Head of caudate nucleus (tissue), 42 donors: ENCODE results near the gene DMKN.

Experiments used
- DNase-seq, 42 donors: peaks; one replicate each; pipeline versions ENCODE4 v3.0.0 to v3.0.0-alpha.2; 2020 to 2021; ENCODE audit warnings: mixed read lengths in 7 of 42
- intact Hi-C: fragments of 100-400 bp; cut with DNase I; formaldehyde crosslinking; loops from one replicate; pipeline ENCODE4 v1.15.0; 2022

Gene DMKN, protein sequence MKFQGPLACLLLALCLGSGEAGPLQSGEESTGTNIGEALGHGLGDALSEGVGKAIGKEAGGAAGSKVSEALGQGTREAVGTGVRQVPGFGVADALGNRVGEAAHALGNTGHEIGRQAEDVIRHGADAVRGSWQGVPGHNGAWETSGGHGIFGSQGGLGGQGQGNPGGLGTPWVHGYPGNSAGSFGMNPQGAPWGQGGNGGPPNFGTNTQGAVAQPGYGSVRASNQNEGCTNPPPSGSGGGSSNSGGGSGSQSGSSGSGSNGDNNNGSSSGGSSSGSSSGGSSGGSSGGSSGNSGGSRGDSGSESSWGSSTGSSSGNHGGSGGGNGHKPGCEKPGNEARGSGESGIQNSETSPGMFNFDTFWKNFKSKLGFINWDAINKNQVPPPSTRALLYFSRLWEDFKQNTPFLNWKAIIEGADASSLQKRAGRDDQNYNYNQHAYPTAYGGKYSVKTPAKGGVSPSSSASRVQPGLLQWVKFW

GRCh38 chr19:35513628-35514281 lies at the start of gene DMKN:
DMKN (minus strand) TSS chr19:35513649; CDS start chr19:35513475, 174 bp downstream.
- intact Hi-C loops, result no loop called here
- DNase-seq, result peak in 41 of 42 donors; percentile 36 to 88 (median 69)

- no peak for DNase-seq
- intact Hi-C loops, result no loop called here
Measured at GRCh38 chr19:35562776-35563175, 49.3 kb upstream of the DMKN start.

DNA sequence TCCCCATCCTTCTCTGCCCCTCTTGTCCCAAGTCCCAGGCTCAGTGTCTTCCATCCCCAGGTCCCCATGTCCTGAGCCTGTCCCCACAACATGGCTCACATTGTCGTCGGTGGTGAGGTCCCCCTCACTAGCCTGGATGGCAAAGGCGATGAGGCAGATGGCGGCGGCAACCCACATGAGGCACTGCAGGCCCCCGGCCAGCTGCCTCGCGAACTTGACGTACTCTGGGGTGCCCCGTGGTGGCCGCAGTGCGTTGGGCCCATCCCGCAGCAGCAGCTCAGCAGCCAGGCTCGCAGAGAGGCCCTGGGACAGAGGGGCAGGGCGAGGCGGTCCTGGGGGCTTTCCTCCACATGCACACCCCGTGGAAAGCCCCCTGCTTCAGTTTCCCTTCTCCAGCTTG lies 48.9 kb upstream of the DMKN start:
- DNase-seq, result no peak
- intact Hi-C loops, result no loop called here

DNA sequence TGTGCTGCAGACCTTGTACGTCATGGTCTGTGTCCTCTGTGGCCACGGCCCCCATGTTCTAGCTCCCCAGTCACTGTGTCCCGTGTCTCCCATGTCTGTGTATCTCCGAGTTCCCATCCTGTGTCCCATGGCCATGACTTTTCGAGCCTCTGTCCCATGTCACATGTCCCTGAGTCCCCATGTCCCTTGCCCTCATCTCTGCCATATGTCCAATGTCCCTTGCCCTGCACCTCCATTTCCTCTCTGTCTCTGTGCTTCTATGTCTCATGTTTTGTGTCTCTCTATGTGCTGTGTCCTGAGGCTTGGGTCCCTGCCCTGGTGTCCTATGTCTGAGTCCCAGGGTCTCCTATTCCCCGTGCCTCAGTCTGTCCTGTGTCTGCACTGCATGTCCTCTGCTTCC lies 48.0 kb upstream of the DMKN start:
- no peak for DNase-seq
- intact Hi-C loops, result no loop called here

DNA sequence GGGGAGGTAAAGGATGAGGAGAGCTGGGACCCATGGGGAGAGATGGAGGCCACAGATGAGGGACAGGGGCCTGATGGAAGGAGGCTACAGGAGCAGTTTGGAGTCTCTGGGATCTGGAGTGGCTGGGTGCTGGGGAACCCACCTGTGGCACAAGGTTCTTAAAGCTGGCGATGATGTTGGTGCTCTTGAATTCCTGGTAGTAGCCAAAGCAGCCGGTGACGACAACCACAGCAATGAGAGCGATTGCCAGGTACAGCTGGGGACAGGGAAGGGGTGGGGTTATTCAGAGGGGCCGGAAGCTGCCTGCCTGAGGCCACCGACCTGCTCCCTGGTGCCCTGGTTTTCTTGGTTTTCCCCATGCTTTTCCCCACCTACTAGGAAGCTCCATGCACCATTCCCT lies 47.2 kb upstream of the DMKN start:
- DNase-seq, result no peak
- intact Hi-C loops, result no loop called here

- intact Hi-C loops, result no loop called here
- no peak for DNase-seq
Measured at GRCh38 chr19:35560271-35560670, 46.8 kb upstream of the DMKN start.

DNA sequence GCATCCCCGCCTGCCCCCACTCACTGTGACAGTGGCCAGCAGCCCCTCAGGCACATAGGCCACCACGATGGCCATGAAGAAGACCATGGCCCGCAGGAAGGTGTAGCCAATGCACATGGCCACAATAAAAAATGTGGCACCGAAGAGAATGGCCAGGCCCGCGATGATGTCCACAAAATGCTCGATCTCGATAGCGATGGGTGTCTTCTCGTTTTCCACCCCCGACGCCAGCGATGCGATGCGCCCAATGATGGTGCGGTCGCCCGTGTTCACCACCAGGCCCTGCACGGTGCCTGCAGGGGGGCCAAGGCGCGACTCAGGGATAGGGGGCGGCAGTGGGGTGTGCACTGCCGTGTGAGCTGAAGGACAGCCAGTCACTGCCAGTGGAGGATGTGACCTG lies 46.3 kb upstream of the DMKN start:
- intact Hi-C loops, result no loop called here
- no peak for DNase-seq

DNA sequence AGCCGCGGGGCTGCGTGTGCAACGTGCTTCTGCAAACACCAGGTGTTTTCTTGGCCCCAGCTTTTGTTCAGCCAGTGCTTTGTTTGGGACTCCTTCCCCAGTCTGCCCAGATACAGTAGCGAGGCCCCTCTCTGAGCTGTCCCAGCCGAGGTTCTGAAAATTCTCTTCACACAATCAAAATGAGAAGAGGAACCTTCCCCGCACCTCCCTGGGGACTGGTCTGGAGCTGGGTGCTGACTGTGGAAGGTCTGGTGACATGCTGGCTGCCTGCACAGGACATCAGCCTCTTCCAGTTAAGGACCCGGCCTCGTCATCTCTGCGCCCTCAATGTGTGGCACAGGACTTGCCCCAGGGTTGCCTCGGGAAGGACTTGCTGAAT lies 45.8 kb upstream of the DMKN start:
- intact Hi-C loops, result no loop called here

DNA sequence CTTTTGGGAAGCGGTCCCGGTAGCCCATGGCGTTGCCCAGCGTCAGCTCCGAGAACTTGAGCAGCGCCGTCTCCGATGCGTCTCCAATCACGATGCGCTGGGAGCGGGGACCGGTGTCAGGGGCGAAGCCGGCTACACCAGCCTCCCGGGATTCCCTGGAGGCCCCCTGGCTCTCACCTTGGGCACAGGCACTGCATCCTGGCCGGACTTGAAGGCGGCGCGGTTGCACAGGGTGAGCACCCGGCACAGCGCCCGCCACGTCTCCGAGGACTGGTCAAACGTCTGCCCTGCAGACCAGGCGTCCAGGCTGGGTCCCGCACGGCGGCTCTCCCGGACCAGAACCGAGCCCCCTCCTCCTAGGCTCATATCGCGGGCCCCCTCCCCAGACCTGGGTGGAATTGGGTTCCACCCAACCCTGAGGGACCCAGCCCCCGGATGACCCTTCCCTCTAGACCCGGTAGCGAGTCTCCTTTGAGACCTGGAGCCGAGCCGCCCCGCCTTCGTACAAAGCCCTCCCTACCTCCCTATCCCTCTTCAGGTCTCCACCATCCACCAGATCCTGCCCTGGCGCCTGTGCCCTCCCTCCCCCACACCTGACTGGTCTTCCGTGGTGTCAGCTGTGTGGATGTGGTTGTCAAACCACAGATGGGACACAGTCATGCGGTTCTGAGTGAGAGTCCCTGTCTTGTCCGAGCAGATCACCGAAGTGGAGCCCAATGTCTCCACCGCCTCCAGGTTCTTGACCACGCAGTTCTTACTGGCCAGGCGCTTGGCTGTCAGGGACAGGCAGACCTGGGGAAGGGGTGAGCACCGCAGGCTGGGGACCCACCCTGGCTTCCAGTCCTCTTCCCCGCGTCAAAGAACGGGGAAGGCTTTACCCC lies 45.2 kb upstream of the DMKN start:
- DNase-seq, result no peak
- intact Hi-C loops, result no loop called here

More for the DNA sequence above, 45.8 kb upstream of the DMKN start:
- no peak for DNase-seq

GRCh38 chr19:35557539-35558399 lies 44.3 kb upstream of the DMKN start:
- intact Hi-C loops, result no loop called here
- peak in 31 of 42 donors; percentile 22 to 70 (median 46) for DNase-seq

GRCh38 chr19:35556846-35557538 lies 43.5 kb upstream of the DMKN start:
- intact Hi-C loops, result no loop called here

GRCh38 chr19:35556025-35556590 lies 42.7 kb upstream of the DMKN start:
- intact Hi-C loops, result no loop called here
- DNase-seq, result no peak

More at GRCh38 chr19:35556846-35557538, 43.5 kb upstream of the DMKN start:
- no peak for DNase-seq

- intact Hi-C loops, result no loop called here
- no peak for DNase-seq
Measured at GRCh38 chr19:35555301-35556005, 42.0 kb upstream of the DMKN start.

GRCh38 chr19:35554076-35554475 lies 40.6 kb upstream of the DMKN start:
- intact Hi-C loops, result no loop called here

DNA sequence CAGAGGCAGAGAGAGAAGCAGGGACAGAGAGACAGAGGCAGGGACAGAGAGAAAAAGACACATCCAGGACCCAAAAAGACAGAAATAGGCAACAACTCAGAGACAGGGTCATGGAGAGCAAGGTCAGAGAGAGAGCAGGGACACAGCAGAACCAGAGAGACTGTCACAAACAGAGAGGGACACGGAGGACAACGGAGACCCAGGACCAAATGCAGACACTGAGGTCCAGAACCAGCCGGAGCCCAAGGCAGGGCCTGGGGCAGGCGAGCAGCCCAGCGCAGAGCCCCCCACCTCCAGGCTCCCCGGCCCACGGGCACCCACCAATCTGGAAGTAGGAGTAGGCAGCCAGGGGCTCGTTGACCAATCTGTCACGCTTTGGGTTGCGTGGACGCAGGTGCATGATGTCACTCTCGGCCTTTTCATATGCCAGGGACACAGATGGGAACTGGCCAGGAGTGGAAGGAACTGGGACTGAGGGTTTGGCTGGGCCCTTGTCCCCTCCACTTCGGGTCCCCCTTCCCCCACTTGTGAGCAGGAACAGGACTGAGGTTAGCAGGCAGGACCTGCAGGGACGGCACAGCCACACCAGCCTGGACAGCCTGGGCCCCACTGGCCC lies 40.0 kb upstream of the DMKN start:
- no peak for DNase-seq
- intact Hi-C loops, result no loop called here

More at GRCh38 chr19:35554076-35554475, 40.6 kb upstream of the DMKN start:
- DNase-seq, result no peak

GRCh38 chr19:35552534-35553384 lies 39.3 kb upstream of the DMKN start:
- intact Hi-C loops, result no loop called here
- no peak for DNase-seq
